ENCODE data around the gene UFL1.

The UFL1 gene

DNA sequence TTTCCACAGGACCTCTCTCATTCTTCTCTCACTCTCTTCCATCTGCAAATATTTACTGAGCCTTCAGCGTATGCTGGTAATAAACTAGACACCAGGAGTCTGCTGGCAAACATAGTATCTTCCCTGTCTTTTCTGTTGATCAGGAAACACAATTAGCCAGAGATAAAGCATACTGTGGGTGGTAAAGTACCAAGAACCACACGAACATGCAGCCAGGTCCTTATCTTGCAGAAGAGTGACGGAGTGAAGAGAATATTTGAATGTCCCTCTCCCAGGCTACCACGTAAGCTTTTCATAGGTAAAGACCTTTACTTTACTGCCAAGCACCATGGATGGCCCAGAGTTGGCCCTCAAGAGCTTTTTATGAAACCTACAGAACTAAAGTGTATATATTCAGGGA, 54.6 kb downstream of the UFL1 start:
- no peak for DNase-seq

DNA sequence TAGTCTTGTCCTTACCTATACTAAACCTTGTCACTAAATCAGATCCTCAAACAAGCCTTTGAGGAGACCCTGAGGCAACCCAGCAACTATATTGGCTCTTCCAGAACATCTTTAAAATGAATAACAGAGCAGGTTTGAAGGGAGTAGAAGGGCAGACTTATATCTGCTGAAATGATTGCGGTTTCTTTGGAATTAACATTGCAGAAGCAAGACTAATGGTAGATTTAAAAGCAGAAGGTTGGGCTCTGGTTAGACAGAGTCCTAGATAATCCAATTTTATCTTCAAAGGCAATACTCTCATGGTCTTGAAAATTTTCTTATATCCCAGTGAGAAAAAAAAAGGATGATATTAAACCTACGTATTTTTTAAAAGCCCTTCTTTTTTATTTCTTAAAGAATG, 60.4 kb downstream of the UFL1 start:
- DNase-seq, result no peak

DNA sequence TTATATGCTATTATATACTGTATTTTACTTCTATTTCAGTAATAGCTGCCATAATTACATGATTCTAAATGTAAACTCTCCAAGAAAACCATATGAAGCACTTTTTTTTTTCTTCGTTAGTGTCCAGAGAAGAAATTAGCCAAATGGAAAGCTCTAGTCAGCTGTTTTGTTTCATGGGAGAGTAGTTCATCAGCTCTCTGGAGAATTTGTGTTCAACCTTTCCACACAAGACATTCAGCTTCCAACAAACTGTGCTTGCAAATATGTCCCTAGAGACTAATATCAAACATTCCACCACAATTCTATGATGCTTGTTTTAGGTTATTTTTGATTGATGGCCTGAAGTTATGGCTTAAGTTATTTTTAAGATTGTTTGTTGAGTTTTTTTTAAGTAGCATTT, 60.8 kb downstream of the UFL1 start:
- DNase-seq, result no peak

DNA sequence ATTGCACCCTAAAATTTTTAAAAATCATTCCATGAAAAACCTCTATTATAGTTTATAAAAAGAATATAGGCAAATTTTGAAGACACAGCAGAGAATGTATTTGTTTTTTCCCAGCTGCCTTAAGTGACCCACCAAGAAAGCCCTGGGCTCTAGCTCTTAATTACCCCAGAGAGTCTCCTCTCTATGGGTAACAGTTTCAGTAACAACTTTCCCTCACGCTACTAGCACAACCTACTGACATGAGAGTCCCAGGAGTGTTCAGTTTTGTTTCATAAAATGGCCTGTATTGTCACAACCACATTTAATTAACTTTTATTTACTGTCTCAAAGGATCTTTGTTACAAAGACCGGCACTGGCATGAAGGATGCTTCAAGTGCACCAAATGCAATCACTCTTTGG, 82.8 kb downstream of the UFL1 start:
- no peak for DNase-seq

All from activated CD4-positive, alpha-beta T cell treated with anti-CD3 and anti-CD28 coated beads, Interleukin-2, amount 50 U/mL, for 1 hour (primary cell).